Osteoblast (primary cell): ENCODE results near the gene CLTC. TPM values are rescaled to one million over a fixed set of nuclear protein-coding genes. Genes with fewer than 3 reads are reported as not detected.

Source experiments
- DNase-seq: peaks from one replicate; pipeline ENCODE4 v3.0.0; 2011; ENCODE audit warnings: low spot score, mixed read lengths; ENCODE audit not compliant: insufficient read length; ENCODE audit errors: missing footprints
- H2AFZ ChIP-seq: 2 replicates; pipeline ENCODE4 v1.6.0; 2011; ENCODE audit warnings: mild to moderate bottlenecking, low read length
- H3K27ac ChIP-seq: 2 replicates; pipeline ENCODE4 v1.5.1; 2011; ENCODE audit warnings: mild to moderate bottlenecking, low read depth, low read length, moderate library complexity
- H3K27me3 ChIP-seq: 2 replicates; pipeline ENCODE4 v1.6.0; 2012; ENCODE audit warnings: mild to moderate bottlenecking, control low read depth, inconsistent platforms, low read length, moderate library complexity; ENCODE audit not compliant: insufficient read depth
- H3K36me3 ChIP-seq: 2 replicates; pipeline ENCODE4 v1.5.1; 2011; ENCODE audit warnings: mild to moderate bottlenecking, low read length, control low read depth, moderate library complexity; ENCODE audit not compliant: insufficient read depth
- H3K4me1 ChIP-seq: 2 replicates; pipeline ENCODE4 v1.5.1; 2011; ENCODE audit warnings: mild to moderate bottlenecking, low read length, control low read depth, moderate library complexity; ENCODE audit not compliant: insufficient read depth
- H3K4me2 ChIP-seq: 2 replicates; pipeline ENCODE4 v1.6.0; 2011; ENCODE audit warnings: mild to moderate bottlenecking, low read length; ENCODE audit not compliant: insufficient read depth
- H3K4me3 ChIP-seq: fragments of 200-600 bp; sonication (generic); 3 replicates; pipeline ENCODE4 v1.5.1; 2012; ENCODE audit warnings: mild to moderate bottlenecking, low read length, inconsistent platforms; ENCODE audit not compliant: insufficient read depth
- H3K79me2 ChIP-seq: 2 replicates; pipeline ENCODE4 v1.6.0; 2012; ENCODE audit warnings: mild to moderate bottlenecking, low read length, control low read depth, inconsistent platforms; ENCODE audit not compliant: insufficient read depth
- H3K9me3 ChIP-seq: 2 replicates; pipeline ENCODE4 v1.5.1; 2011; ENCODE audit warnings: low read depth, low read length, control low read depth
- H4K20me1 ChIP-seq: 2 replicates; pipeline ENCODE4 v1.6.0; 2012; ENCODE audit warnings: mild to moderate bottlenecking, low read length, control low read depth; ENCODE audit not compliant: insufficient read depth
- CTCF ChIP-seq: IDR thresholded peaks from 2 replicates; pipeline ENCODE4 v1.5.1; 2011; ENCODE audit warnings: mild to moderate bottlenecking, low read depth, low read length, moderate library complexity; ENCODE audit errors: extremely low read depth
- total RNA-seq: library from RNA; depleted of rRNA; stranded (reverse); fragments of >200 nt; gene quantifications from 2 replicates; pipeline ENCODE4 v1.2.3, GENCODE V29; 2012

Gene CLTC
- total RNA-seq, 1 donor = 518 TPM

- DNase-seq = no peak
- H3K79me2 ChIP-seq = no peaks in the 10 kb centered on the region
- H3K27me3 ChIP-seq = no peaks in the 10 kb centered on the region
- H3K4me1 ChIP-seq = no peaks in the 10 kb centered on the region
- peaks cover 8% of the 10 kb centered on the region for H3K36me3 ChIP-seq
- H4K20me1 ChIP-seq = no peaks in the 10 kb centered on the region
- H3K27ac ChIP-seq = no peak overlapping the region
- H3K4me3 ChIP-seq = no peak overlapping the region
- no peak overlapping the region for H3K4me2 ChIP-seq
- H3K9me3 ChIP-seq = no peaks in the 10 kb centered on the region
- TF ChIP-seq CTCF = no peak
- H2AFZ ChIP-seq = no peak overlapping the region
These were observed 125.3 kb downstream of the CLTC start for GRCh38 chr17:59745040-59745439.

Other genes starting within 250 kb of the CLTC start
- gene DHX40, start 54.3 kb upstream of the CLTC start, total RNA-seq = 74.6 and 76.4 TPM in 2 replicates
- 8.0 and 14.7 TPM in 2 replicates for gene PTRH2, start 87.5 kb downstream of the CLTC start, total RNA-seq
- 415 and 445 TPM in 2 replicates for gene VMP1, start 87.8 kb downstream of the CLTC start, total RNA-seq